ENCODE results near the gene TMEM187.
"Not testable (repeated sequence)": the region's sequence is repeated elsewhere in the genome, so short reads cannot be mapped to it uniquely, and the experiment has no call there.

Gene TMEM187

DNA sequence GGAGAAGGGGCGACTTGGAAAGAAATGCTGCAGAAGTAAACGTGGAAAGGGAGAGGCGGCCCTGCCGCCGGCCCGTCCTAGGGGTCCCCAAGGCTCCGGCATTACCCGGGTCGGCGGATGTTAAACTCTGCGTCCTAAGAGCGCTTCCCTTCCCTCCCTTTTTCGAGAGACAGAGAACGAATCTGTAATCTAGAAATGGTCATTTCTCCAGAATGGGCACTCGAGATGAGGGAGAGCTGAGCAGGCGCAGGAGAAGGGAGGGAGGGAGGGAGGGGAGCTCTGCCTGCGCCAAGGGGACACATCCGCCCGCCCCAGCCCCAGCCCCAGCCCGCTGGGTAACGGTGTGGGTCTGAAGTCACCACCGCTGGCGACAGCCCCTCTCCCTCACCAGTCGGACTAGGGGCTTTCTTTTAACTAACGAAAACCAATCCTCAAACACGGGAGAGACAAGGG, 2.6 kb upstream of the TMEM187 start:
- no peaks in the 10 kb centered on the region for H3K27me3 Mint-ChIP-seq
- H3K27ac Mint-ChIP-seq, result peak overlapping the region; percentile 99
- peaks cover 33% of the 10 kb centered on the region for H3K36me3 Mint-ChIP-seq
- no peaks in the 10 kb centered on the region for H3K9me3 Mint-ChIP-seq
- ATAC-seq, result no peak
- H3K4me3 Mint-ChIP-seq, result peak overlapping the region; percentile 100
- peaks cover 66% of the 10 kb centered on the region for H3K4me1 Mint-ChIP-seq

DNA sequence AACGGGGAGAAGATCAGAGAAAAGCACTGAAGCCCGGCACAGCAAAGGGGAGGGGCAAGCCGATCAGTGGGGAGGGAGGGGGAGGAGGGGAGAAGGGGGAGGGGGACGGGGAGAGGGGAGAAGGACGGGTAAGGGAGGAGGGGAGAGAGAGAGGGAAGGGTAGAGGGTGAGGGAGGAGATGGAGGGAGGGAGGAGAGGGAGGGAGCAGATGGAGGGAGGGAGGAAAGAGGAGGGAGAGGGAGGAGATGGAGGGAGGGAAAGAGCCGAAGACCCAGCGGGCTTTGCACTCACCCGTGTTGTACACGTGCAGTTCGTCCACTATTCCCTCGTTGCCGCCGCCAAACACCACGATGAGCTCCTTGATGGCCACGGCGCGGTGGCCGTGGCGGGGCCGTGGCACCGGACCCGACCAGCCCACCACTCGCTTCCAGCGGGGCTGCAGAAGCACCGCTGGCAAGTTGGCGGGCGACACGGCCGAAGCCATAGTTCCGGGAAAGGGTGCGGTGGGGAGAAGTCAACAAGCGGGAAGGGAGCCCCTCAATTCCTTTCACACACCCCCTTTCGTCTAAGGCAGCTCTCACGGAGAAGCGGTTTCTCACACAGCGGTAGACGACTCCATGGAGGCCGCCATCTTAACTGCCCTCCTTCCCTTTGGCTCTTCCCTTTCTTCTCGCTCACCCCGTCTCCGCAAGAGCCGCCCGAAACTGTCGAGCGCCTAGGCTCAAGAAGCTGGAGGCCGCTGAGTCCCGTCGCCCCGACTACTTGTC, 2.0 kb upstream of the TMEM187 start:
- H3K36me3 Mint-ChIP-seq, result peaks cover 33% of the 10 kb centered on the region

DNA sequence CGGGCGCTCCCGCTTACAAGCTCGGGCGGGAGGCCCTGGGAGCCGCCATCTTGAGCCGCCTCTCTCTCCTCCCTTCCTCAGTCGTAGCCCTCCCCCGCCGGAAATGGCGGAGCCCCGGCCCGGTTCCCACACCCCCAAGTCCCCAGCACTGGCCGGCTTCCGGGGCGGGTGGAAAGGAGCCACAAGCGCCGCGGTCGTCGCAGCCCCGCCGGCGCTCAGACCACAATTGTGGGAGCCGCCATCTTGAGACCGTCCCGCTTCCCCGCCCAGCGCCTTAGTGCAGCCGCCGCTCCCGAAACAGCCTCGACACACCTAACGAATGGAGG, 1.5 kb upstream of the TMEM187 start:
- H3K9me3 Mint-ChIP-seq, result no peaks in the 10 kb centered on the region
- H3K4me3 Mint-ChIP-seq, result peak overlapping the region; percentile 100
- no peaks in the 10 kb centered on the region for H3K27me3 Mint-ChIP-seq
- ATAC-seq, result peak; percentile 80
- H3K27ac Mint-ChIP-seq, result peak overlapping the region; percentile 99
- peaks cover 55% of the 10 kb centered on the region for H3K4me1 Mint-ChIP-seq
- H3K36me3 Mint-ChIP-seq, result peaks cover 32% of the 10 kb centered on the region

More for the DNA sequence above, 2.0 kb upstream of the TMEM187 start:
- Mint-ChIP-seq H3K4me3 (peak overlapping the region; percentile 100), H3K27me3 (no peaks in the 10 kb centered on the region), H3K9me3 (no peaks in the 10 kb centered on the region), H3K4me1 (peaks cover 60% of the 10 kb centered on the region), H3K27ac (peak overlapping the region; percentile 99)
- peak; percentile 18 for ATAC-seq

DNA sequence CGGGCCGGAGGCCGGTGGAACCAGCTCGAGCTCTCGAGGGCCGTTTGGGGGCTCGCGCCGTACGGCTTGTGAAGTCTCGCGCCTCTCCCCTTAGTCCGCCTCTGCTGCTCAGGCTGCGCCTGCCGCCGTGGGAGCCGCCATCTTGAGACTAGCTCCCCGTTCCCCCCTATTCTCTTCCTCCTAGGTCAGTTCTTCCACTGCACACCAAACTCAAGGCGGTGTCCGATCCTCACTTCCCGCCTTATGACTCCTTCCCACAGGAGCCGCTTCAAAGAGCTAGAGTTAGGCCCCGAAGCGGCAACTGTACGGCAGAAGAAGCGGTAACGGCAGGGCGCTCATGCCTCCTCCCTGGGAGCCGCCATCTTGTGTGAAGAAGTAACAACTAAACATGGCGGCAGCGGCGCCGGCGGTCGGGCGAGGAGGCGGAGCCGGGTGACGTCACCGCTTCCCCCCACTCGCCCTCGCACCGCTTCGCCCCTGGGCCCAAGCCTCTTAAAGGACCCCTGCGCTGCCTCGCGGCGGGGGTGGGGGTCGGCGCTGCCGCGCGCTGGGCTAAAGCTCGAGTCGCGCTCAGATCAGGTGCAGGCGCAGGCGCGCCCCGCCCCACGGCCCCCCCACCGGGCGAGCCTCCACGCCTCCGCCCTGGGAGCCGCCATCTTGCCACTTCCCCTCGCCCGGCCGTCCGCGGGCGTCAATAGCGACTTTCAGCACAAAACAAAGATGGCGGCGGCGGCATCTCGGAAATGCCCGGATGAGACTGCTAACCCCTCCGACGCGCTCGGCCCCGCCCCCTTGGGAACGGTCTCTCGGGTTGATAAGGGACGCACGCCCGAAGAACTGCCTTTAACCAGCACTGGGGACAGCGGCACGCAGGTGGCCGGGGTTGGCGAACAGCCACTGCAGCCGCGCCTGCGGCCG, 845 bp upstream of the TMEM187 start, which contains the start of gene HCFC1:
Gene HCFC1, minus strand, starts transcription at position 369 of the 918 bp plus-strand sequence. CDS start 978 bp downstream, outside the sequence.
- H3K4me1 Mint-ChIP-seq, result peaks cover 48% of the 10 kb centered on the region
- H3K4me3 Mint-ChIP-seq, result peak within 1 kb of the TSS; percentile 100
- H3K36me3 Mint-ChIP-seq, result peaks cover 27% of the 10 kb centered on the region
- ATAC-seq, result peak; percentile 74
- H3K9me3 Mint-ChIP-seq, result no peaks in the 10 kb centered on the region
- peak within 1 kb of the TSS; percentile 99 for H3K27ac Mint-ChIP-seq
- H3K27me3 Mint-ChIP-seq, result no peaks in the 10 kb centered on the region

DNA sequence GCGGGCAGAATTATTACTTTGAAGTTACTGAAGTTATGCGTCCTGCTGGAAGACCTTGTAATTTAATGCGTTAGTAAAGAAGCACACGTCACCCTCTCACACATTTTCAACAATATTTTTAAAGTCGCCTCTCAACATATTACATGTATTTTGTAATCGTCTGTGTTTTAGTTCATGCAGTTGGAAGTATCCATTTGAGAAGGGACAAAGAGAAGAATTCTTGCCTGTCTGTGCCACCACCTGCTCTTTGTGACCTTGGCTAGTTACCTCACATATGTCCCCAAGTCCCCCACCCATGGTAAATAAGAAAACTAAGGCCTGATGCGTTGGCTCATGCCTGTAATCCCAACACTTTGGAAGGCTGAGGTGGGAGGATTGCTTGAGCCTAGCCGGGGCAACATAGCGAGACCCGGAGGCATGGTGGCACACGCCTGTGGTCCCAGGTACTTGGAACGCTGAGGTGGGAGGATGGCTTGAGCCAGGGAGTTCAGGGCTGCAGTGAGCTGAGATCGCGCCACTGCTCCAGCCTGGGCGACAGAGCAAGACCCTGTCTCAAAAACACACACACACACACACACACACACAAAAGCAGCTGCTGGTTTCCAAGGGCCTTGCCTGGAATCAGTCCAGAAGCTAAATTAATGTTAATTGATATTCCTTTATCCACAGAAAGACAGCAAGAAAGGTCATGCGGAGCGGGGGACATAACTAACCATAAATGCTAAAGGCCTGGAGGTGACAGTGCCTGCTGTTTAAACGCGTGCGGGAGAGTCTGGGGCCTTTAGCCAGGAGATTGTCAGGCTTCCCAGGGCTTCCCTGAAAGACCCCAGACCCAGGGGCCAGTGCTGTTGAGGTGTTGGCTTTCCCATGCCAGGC, 811 bp downstream of the TMEM187 start:
- peak overlapping the region; percentile 89 for H3K27ac Mint-ChIP-seq
- ATAC-seq, result no peak
- peaks cover 32% of the 10 kb centered on the region for H3K4me1 Mint-ChIP-seq
- H3K9me3 Mint-ChIP-seq, result no peaks in the 10 kb centered on the region
- peaks cover 16% of the 10 kb centered on the region for H3K36me3 Mint-ChIP-seq
- no peaks in the 10 kb centered on the region for H3K27me3 Mint-ChIP-seq
- peak overlapping the region; percentile 85 for H3K4me3 Mint-ChIP-seq

DNA sequence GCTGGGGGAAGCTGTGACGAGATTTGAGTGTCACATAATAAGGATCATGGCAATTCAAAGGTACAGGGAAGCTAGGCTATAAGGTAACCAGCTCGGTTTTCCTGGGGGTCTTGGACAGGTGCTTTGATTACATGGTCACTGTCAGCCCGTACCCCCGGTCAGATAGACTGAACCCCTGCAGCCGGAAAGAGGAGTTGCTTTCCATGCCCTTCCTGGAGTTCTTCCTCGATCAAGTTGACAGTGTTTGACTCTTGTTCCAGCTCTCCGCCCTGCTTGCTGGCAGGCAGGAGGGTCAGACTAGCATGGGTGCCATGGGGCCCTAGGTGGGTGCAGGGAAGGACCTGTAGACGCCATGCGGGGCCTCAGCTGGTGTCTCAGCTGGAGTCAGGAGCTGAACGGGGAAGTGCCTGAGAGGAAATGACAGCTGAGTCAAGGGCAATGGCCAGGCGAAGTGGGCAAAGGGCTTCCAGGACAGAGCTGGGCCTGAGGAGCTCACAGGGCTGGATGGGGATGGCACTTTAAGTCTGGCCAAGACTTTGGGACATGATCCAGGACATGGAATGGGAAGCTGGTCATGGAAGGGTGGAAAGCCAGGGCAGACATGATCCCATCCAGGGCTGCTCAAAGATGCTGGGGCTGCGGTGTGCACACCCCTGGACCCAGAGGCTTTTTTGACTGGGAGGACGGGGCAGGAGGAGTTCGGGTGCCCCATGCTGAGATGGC, 1.6 kb downstream of the TMEM187 start:
- ATAC-seq, result no peak
- no peaks in the 10 kb centered on the region for H3K27me3 Mint-ChIP-seq
- H3K27ac Mint-ChIP-seq, result peak overlapping the region; percentile 89
- H3K9me3 Mint-ChIP-seq, result no peaks in the 10 kb centered on the region
- H3K4me3 Mint-ChIP-seq, result peak overlapping the region; percentile 85
- H3K36me3 Mint-ChIP-seq, result peaks cover 16% of the 10 kb centered on the region
- peaks cover 26% of the 10 kb centered on the region for H3K4me1 Mint-ChIP-seq

DNA sequence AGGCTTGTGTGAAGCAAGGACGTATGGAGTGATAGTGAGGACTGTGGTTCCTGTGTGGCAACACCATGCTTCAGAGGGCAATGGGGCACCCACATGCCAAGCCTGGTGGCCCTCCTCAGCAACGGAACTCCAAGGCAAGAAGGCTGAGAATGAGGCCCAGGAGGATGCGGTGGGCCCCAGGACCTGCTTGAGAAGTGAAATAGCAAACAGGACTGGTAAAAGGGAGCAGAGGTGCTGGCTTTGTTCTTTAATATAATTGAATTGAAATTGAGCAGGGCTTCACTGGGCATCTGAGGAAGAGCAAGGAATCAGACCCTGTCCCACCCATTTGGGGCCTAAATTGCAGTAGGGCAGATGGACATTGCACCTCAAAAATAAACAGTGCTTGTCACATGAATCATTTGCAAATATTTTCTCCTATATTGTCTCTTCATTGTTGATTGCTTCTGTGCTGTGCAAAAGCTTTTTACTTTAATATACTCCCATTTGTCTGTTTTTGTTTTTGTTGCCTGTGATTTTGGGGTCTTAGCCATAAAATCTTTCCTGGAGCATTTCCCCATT, 2.3 kb downstream of the TMEM187 start:
- ATAC-seq, result no peak
- no peak overlapping the region for H3K4me3 Mint-ChIP-seq
- no peaks in the 10 kb centered on the region for H3K9me3 Mint-ChIP-seq
- peaks cover 10% of the 10 kb centered on the region for H3K36me3 Mint-ChIP-seq
- no peaks in the 10 kb centered on the region for H3K27me3 Mint-ChIP-seq
- peaks cover 19% of the 10 kb centered on the region for H3K4me1 Mint-ChIP-seq
- H3K27ac Mint-ChIP-seq, result peak overlapping the region; percentile 89

DNA sequence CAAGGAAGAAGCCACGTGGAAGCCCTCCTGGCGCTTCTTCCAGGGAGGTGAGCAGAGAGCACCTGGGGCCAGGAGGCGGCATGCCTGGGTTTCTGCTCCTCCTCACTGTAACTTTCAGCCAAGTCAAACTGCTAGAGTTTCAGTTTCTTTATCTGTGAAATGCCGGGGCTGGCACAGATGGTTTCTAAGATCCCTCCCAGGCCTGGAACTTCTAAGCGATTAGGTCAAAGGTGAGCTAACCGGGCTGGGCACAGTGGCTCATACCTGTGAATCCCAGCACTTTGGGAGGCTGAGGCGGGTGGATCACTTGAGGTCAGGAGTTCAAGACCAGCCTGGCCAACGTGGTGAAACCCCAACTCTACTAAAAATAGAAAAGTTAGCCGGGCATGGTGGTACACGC, 7.8 kb downstream of the TMEM187 start:
- peak overlapping the region; percentile 88 for H3K27ac Mint-ChIP-seq
- peaks cover 43% of the 10 kb centered on the region for H3K4me1 Mint-ChIP-seq
- H3K9me3 Mint-ChIP-seq, H3K27me3 Mint-ChIP-seq, H3K36me3 Mint-ChIP-seq: not testable (repeated sequence)
- peak; percentile 69 for ATAC-seq
- peak overlapping the region; percentile 67 for H3K4me3 Mint-ChIP-seq

DNA sequence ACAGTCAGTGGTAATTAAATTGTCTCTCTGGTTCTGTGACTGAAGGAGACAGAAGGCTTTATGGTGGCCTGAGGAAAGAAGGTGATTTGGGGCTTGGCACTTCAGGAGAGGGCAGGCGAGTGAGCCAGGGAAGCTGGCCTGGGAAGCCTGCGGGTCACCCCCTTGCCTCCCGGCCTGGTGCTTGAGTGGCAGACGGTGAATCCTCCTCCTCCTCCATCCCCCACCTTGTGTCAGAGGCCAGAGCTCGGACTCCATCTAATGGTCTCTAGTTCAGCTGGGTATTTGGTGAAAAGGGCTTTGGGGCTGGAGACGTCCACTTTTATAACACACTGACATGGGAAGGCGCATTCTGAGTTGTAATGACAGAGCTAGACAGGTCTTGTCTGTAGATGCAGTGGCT, 8.7 kb downstream of the TMEM187 start:
- H3K27ac Mint-ChIP-seq, result peak overlapping the region; percentile 88
- H3K27me3 Mint-ChIP-seq, result no peaks in the 10 kb centered on the region
- H3K4me3 Mint-ChIP-seq, result peak overlapping the region; percentile 50
- no peaks in the 10 kb centered on the region for H3K9me3 Mint-ChIP-seq
- no peak for ATAC-seq
- H3K4me1 Mint-ChIP-seq, result peaks cover 47% of the 10 kb centered on the region
- H3K36me3 Mint-ChIP-seq, result no peaks in the 10 kb centered on the region

DNA sequence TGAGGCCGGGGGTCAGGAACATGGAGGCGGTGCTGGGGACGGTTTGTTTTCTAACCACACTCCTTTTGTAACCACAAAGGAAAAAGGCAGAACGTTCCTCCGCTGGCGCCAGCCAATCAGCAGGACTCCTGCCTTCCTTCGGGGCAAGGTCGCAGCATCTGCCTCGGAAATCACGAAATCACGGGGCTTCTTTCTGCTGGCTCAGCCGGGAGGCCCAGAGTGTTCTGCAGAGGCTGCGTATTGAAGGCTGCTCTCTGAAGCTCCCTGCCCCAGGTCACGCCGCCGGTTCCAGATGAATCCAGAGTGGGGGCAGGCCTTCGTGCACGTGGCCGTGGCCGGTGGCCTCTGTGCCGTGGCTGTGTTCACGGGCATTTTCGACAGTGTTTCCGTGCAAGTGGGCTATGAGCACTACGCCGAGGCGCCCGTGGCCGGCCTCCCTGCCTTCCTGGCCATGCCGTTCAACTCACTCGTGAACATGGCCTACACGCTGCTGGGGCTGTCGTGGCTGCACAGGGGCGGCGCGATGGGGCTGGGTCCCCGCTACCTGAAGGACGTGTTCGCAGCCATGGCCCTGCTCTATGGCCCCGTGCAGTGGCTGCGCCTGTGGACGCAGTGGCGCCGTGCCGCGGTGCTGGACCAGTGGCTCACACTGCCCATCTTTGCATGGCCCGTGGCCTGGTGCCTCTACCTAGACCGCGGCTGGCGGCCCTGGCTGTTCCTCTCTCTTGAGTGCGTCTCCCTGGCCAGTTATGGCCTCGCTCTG, 9.4 kb downstream of the TMEM187 start:
- Mint-ChIP-seq H3K4me3 (peak overlapping the region; percentile 50), H3K27ac (peak overlapping the region; percentile 88), H3K36me3 (no peaks in the 10 kb centered on the region), H3K4me1 (peaks cover 47% of the 10 kb centered on the region), H3K27me3 (no peaks in the 10 kb centered on the region), H3K9me3 (no peaks in the 10 kb centered on the region)
- ATAC-seq, result peak; percentile 14

DNA sequence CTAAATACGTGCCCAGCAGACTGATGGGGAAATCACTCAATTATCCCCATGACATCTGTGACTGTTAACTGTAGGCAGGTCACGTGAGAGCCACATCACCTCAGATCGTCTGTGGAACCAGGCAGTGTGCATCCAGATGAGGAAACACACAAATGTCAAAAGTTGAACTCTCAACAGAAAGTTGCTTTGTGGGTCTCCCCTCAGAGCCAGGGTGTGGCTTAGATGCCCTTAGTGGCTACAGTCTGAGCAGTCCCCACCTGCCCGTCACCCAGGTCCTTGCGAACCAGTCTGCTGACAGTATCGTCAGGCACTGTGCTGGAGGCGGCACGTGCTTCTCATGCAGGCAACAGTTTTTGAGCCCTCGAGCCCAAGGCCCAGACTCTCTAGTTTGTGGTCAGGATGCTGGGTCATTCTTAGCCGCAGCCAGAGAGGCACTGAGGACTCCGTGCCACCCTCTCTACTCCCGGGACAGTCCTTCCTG, 10.8 kb downstream of the TMEM187 start:
- ATAC-seq, result peak; percentile 69
- H3K4me3 Mint-ChIP-seq, result no peak overlapping the region
- peaks cover 47% of the 10 kb centered on the region for H3K4me1 Mint-ChIP-seq
- H3K27me3 Mint-ChIP-seq, result no peaks in the 10 kb centered on the region
- peak overlapping the region; percentile 88 for H3K27ac Mint-ChIP-seq
- no peaks in the 10 kb centered on the region for H3K36me3 Mint-ChIP-seq
- H3K9me3 Mint-ChIP-seq, result no peaks in the 10 kb centered on the region

DNA sequence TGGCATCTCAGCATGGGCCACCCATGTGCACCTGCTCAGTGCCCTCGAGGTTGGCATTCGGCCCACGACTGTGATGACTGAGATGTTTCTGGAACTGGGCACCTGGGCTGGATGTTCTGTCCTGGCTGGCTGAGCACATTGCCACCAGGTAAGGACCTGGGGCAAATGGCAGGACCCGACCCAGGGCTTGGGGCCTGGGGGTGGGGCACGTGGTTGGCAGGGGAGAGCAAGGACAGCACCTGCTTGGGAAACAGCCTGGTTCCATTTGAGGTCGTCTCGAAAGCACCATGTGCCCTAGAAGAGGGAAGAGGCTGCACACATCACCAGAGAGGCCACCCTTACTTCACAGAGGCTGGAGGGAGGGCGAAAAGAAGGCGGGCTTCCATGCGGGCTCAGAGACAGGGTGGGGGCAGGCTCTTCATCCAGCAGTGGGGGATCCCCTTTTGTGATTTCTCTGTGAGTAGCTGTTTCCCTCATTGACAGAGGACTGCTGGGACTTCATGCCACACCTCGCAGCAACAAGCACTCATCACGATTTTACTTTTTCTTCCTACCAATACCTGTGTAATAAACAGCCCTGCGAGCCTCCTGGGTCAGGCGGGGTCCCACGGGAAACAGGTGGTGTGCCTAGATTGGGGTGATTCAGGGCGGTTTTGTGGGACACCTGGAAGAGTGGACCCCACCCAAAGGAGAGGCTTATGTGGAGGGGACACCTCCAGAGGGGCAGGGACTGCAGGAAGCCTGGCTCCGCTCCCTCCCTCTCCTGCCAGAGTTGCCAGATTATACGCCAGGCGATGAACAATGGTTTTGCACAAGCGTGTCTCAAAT, 12.0 kb downstream of the TMEM187 start:
- Mint-ChIP-seq H3K9me3 (no peaks in the 10 kb centered on the region), H3K4me3 (peak overlapping the region; percentile 62), H3K36me3 (no peaks in the 10 kb centered on the region), H3K27ac (peak overlapping the region; percentile 88), H3K27me3 (no peaks in the 10 kb centered on the region), H3K4me1 (peaks cover 47% of the 10 kb centered on the region)
- peak; percentile 71 for ATAC-seq

DNA sequence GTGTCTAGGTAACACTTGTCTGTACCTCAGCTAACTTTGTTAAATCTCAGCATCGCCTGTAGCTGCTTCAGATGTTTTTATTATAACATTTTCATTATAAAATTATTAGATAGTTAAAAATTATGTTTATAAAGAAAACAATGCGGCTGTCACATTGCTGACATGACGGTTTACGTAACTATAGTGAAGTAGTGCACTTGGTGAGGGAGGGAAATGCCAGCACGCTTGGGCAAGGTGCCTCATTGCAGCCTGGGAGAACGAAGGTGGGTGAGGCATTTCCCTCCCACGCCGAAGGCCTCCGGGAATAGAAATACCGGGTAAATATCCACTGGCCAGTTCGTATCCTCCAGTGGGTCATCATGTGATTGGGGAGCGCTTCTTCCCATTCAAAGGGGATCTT, 15.9 kb downstream of the TMEM187 start:
- no peak overlapping the region for H3K27ac Mint-ChIP-seq
- H3K36me3 Mint-ChIP-seq, result no peaks in the 10 kb centered on the region
- H3K4me3 Mint-ChIP-seq, result no peak overlapping the region
- H3K4me1 Mint-ChIP-seq, result peaks cover 26% of the 10 kb centered on the region
- no peaks in the 10 kb centered on the region for H3K27me3 Mint-ChIP-seq
- H3K9me3 Mint-ChIP-seq, result no peaks in the 10 kb centered on the region
- ATAC-seq, result no peak
